Nephron progenitor cell (in vitro differentiated cells): ENCODE data around the gene SNORC.
A peak's percentile ranks its signal among the peaks of the same experiment; 100 is the strongest.

Source experiments
- DNase-seq: peaks from one replicate; pipeline ENCODE4 v3.0.0; 2021
- H3K27ac Mint-ChIP-seq: 2 replicates; pipeline ENCODE4 v1.8.0; 2021; ENCODE audit warnings: mild to moderate bottlenecking, moderate library complexity, mixed read lengths
- H3K27me3 Mint-ChIP-seq: 2 replicates; pipeline ENCODE4 v1.8.0; 2021; ENCODE audit warnings: mild to moderate bottlenecking, low read depth, mixed read lengths; ENCODE audit not compliant: poor library complexity
- H3K36me3 Mint-ChIP-seq: 2 replicates; pipeline ENCODE4 v1.8.0; 2021; ENCODE audit warnings: low read depth, mixed read lengths
- H3K4me1 Mint-ChIP-seq: 2 replicates; pipeline ENCODE4 v1.8.0; 2021; ENCODE audit warnings: mixed read lengths
- H3K4me3 Mint-ChIP-seq: 2 replicates; pipeline ENCODE4 v1.8.0; 2021; ENCODE audit warnings: mild to moderate bottlenecking, moderate library complexity, mixed read lengths
- H3K9me3 Mint-ChIP-seq: 2 replicates; pipeline ENCODE4 v1.8.0; 2021; ENCODE audit warnings: mild to moderate bottlenecking, moderate library complexity, mixed read lengths
- CTCF ChIP-seq: fragments of 200-600 bp; sonication (generic); IDR thresholded peaks from 2 replicates; pipeline ENCODE4 v1.5.0; 2021; ENCODE audit warnings: antibody characterized with exemption

Gene SNORC

GRCh38 chr2:232874677-232875223 is 4.7 kb downstream of the SNORC start:
- peak overlapping the region; percentile 62 for H3K4me3 Mint-ChIP-seq
- H3K9me3 Mint-ChIP-seq, result no peaks in the 10 kb centered on the region
- H3K27me3 Mint-ChIP-seq, result peaks cover 37% of the 10 kb centered on the region
- DNase-seq, result no peak
- no peak overlapping the region for H3K27ac Mint-ChIP-seq
- H3K4me1 Mint-ChIP-seq, result peaks cover 26% of the 10 kb centered on the region
- no peaks in the 10 kb centered on the region for H3K36me3 Mint-ChIP-seq
- no peak for TF ChIP-seq CTCF

GRCh38 chr2:232875256-232876121 is 5.4 kb downstream of the SNORC start:
- no peak for TF ChIP-seq CTCF
- H3K27me3 Mint-ChIP-seq, result peaks cover 37% of the 10 kb centered on the region
- DNase-seq, result no peak
- H3K4me1 Mint-ChIP-seq, result peaks cover 26% of the 10 kb centered on the region
- no peaks in the 10 kb centered on the region for H3K9me3 Mint-ChIP-seq
- H3K4me3 Mint-ChIP-seq, result peak overlapping the region; percentile 62
- no peaks in the 10 kb centered on the region for H3K36me3 Mint-ChIP-seq
- no peak overlapping the region for H3K27ac Mint-ChIP-seq

- Mint-ChIP-seq H3K27ac (no peak overlapping the region), H3K36me3 (no peaks in the 10 kb centered on the region), H3K9me3 (no peaks in the 10 kb centered on the region), H3K27me3 (peaks cover 37% of the 10 kb centered on the region), H3K4me1 (peaks cover 31% of the 10 kb centered on the region), H3K4me3 (peak overlapping the region; percentile 57)
- TF ChIP-seq CTCF, result peak; percentile 17
- peak; percentile 70 for DNase-seq
Observed at GRCh38 chr2:232876161-232876977, 6.3 kb downstream of the SNORC start.

GRCh38 chr2:232876978-232877441 is 6.9 kb downstream of the SNORC start:
- H3K27me3 Mint-ChIP-seq, result peaks cover 37% of the 10 kb centered on the region
- no peaks in the 10 kb centered on the region for H3K36me3 Mint-ChIP-seq
- no peak overlapping the region for H3K27ac Mint-ChIP-seq
- peak overlapping the region; percentile 72 for H3K4me3 Mint-ChIP-seq
- no peaks in the 10 kb centered on the region for H3K9me3 Mint-ChIP-seq
- DNase-seq, result no peak
- TF ChIP-seq CTCF, result no peak
- H3K4me1 Mint-ChIP-seq, result peaks cover 33% of the 10 kb centered on the region

GRCh38 chr2:232877940-232878511 is 8.0 kb downstream of the SNORC start:
- DNase-seq, result no peak
- H3K27ac Mint-ChIP-seq, result no peak overlapping the region
- no peaks in the 10 kb centered on the region for H3K36me3 Mint-ChIP-seq
- peak overlapping the region; percentile 72 for H3K4me3 Mint-ChIP-seq
- peaks cover 37% of the 10 kb centered on the region for H3K27me3 Mint-ChIP-seq
- TF ChIP-seq CTCF, result no peak
- no peaks in the 10 kb centered on the region for H3K9me3 Mint-ChIP-seq
- peaks cover 33% of the 10 kb centered on the region for H3K4me1 Mint-ChIP-seq
